ENCODE data around the gene CELF2.

Gene CELF2

GRCh38 chr10:11245510-11245909, 227.8 kb downstream of the CELF2 start:
- H3K4me3 ChIP-seq (ENCODE audit: low read depth, low read length): no peak overlapping the region
- TF ChIP-seq CTCF (IDR thresholded peaks at IDR 0.05; ENCODE audit: low read depth, low read length): no peak
- DNase-seq (ENCODE audit: low read depth, low spot score): no peak
- in situ Hi-C loops (cut with HindIII; ENCODE audit: low sequenced_read_pairs): no loop called here

GRCh38 chr10:11245981-11246590, 228.4 kb downstream of the CELF2 start:
- H3K4me3 ChIP-seq (ENCODE audit: low read depth, low read length): no peak overlapping the region
- no peak for DNase-seq (ENCODE audit: low read depth, low spot score)
- in situ Hi-C loops (cut with HindIII; ENCODE audit: low sequenced_read_pairs): no loop called here
- TF ChIP-seq CTCF (IDR thresholded peaks at IDR 0.05; ENCODE audit: low read depth, low read length): no peak

- no peak for DNase-seq (ENCODE audit: low read depth, low spot score)
- no peak overlapping the region for H3K4me3 ChIP-seq (ENCODE audit: low read depth, low read length)
- in situ Hi-C loops (cut with HindIII; ENCODE audit: low sequenced_read_pairs): no loop called here
- TF ChIP-seq CTCF (IDR thresholded peaks at IDR 0.05; ENCODE audit: low read depth, low read length): no peak
Measured at GRCh38 chr10:11246752-11247467, 229.2 kb downstream of the CELF2 start.

GRCh38 chr10:11249152-11249807, 231.6 kb downstream of the CELF2 start:
- no peak for TF ChIP-seq CTCF (IDR thresholded peaks at IDR 0.05; ENCODE audit: low read depth, low read length)
- DNase-seq (ENCODE audit: low read depth, low spot score): no peak
- H3K4me3 ChIP-seq (ENCODE audit: low read depth, low read length): no peak overlapping the region
- in situ Hi-C loops (cut with HindIII; ENCODE audit: low sequenced_read_pairs): no loop called here

GRCh38 chr10:11249808-11250195, 232.1 kb downstream of the CELF2 start:
- DNase-seq (ENCODE audit: low read depth, low spot score): no peak
- no peak overlapping the region for H3K4me3 ChIP-seq (ENCODE audit: low read depth, low read length)
- TF ChIP-seq CTCF (IDR thresholded peaks at IDR 0.05; ENCODE audit: low read depth, low read length): no peak
- in situ Hi-C loops (cut with HindIII; ENCODE audit: low sequenced_read_pairs): no loop called here

- H3K4me3 ChIP-seq (ENCODE audit: low read depth, low read length): no peak overlapping the region
- DNase-seq (ENCODE audit: low read depth, low spot score): no peak
- no peak for TF ChIP-seq CTCF (IDR thresholded peaks at IDR 0.05; ENCODE audit: low read depth, low read length)
- in situ Hi-C loops (cut with HindIII; ENCODE audit: low sequenced_read_pairs): no loop called here
Measured at GRCh38 chr10:11250304-11250703, 232.6 kb downstream of the CELF2 start.

All from astrocyte of the spinal cord (primary cell).